Coronary artery (tissue), 2 donors: ENCODE measurements around the gene GPR132.

Source experiments
- DNase-seq: peaks from one replicate; pipeline ENCODE4 v3.0.0-alpha.2; 2017; ENCODE audit warnings: low spot score
- H3K27ac ChIP-seq, 2 donors: fragments of 200-600 bp; sonication (generic); one replicate each; pipeline ENCODE4 v1.5.1; 2016 to 2019
- H3K4me3 ChIP-seq: fragments of 200-600 bp; sonication (generic); 2 replicates; pipeline ENCODE4 v1.5.1; 2016; ENCODE audit warnings: mild to moderate bottlenecking, moderate library complexity
- CTCF ChIP-seq: fragments of 200-600 bp; sonication (generic); IDR thresholded peaks from one replicate; pipeline ENCODE4 v1.5.1; 2019; ENCODE audit warnings: antibody characterized with exemption

The GPR132 gene

GRCh38 chr14:105026802-105027563 is 38.2 kb downstream of the GPR132 start:
- H3K4me3 ChIP-seq = no peak overlapping the region
- TF ChIP-seq CTCF = no peak
- no peak overlapping the region for H3K27ac ChIP-seq
- DNase-seq = no peak

- TF ChIP-seq CTCF = no peak
- Histone ChIP-seq H3K27ac (no peak overlapping the region), H3K4me3 (no peak overlapping the region)
- no peak for DNase-seq
Observed at GRCh38 chr14:105026033-105026785, 39.0 kb downstream of the GPR132 start.

GRCh38 chr14:105025429-105025828 is 39.8 kb downstream of the GPR132 start:
- Histone ChIP-seq H3K4me3 (no peak overlapping the region), H3K27ac (no peak overlapping the region)
- TF ChIP-seq CTCF = no peak
- no peak for DNase-seq

- DNase-seq = no peak
- Histone ChIP-seq H3K27ac (no peak overlapping the region), H3K4me3 (no peak overlapping the region)
- TF ChIP-seq CTCF = no peak
Observed at GRCh38 chr14:105023791-105024480, 41.3 kb downstream of the GPR132 start.

GRCh38 chr14:105023144-105023543 is 42.1 kb downstream of the GPR132 start:
- Histone ChIP-seq H3K27ac (no peak overlapping the region), H3K4me3 (no peak overlapping the region)
- TF ChIP-seq CTCF = no peak
- no peak for DNase-seq

- no peak for TF ChIP-seq CTCF
- no peak overlapping the region for H3K27ac ChIP-seq
Observed at GRCh38 chr14:105022276-105022670, 43.0 kb downstream of the GPR132 start.

More at GRCh38 chr14:105022276-105022670, 43.0 kb downstream of the GPR132 start:
- H3K4me3 ChIP-seq = no peak overlapping the region
- DNase-seq = no peak
